Ovary (tissue), 9 donors: Measurements from ENCODE around the gene GADD45G. TPM values are rescaled to one million over a fixed set of nuclear protein-coding genes. Genes with fewer than 3 reads are reported as not detected.
A peak's percentile ranks its signal among the peaks of the same experiment; 100 is the strongest.

ENCODE experiments used
- DNase-seq, 5 donors: peaks; one replicate each; pipeline ENCODE4 v3.0.0-alpha.2; 2019 to 2020
- H3K27ac ChIP-seq, 2 donors: fragments of 200-600 bp; one replicate each; pipeline versions ENCODE4 v1.5.1 to v1.8.0; 2019 to 2022
- H3K27me3 ChIP-seq: fragments of 200-600 bp; one replicate; pipeline ENCODE4 v1.8.0; 2022
- H3K36me3 ChIP-seq: fragments of 200-600 bp; sonication (generic); one replicate; pipeline ENCODE4 v1.5.1; 2019
- H3K4me1 ChIP-seq: one replicate; pipeline ENCODE4 v1.8.1; 2013; ENCODE audit warnings: mild to moderate bottlenecking, moderate library complexity; ENCODE audit not compliant: insufficient read depth
- H3K4me3 ChIP-seq: fragments of 200-600 bp; sonication (generic); one replicate; pipeline ENCODE4 v1.5.1; 2017
- H3K9me3 ChIP-seq, 2 donors: fragments of 200-600 bp in 1 of 2; sonication (generic) in 1 of 2; one replicate each; pipeline versions ENCODE4 v1.5.1 to v1.8.1; 2013 to 2019; ENCODE audit warnings: mild to moderate bottlenecking in 1 of 2, moderate library complexity in 1 of 2
- EP300 ChIP-seq: sonication (generic); formaldehyde crosslinking; IDR thresholded peaks from one replicate; pipeline ENCODE4 v1.6.1; 2017; ENCODE audit warnings: antibody characterized with exemption
- POLR2A ChIP-seq: fragments of 450-650 bp; IDR thresholded peaks from one replicate; pipeline ENCODE4 v1.6.1; 2017; ENCODE audit warnings: antibody characterized with exemption, mild to moderate bottlenecking, moderate library complexity
- WGBS, 3 donors: extraction: QIAGEN DNeasy Blood & Tissue Kit in 1 of 3; methylation state at CpG; one replicate each; pipeline versions ENCODE4 v1.1.5 to v1.1.7; 2013 to 2017; 5-methylcytosine and 5-hydroxymethylcytosine counted together
- intact Hi-C, 4 donors: fragments of 100-400 bp; cut with DNase I; formaldehyde crosslinking; loops; one replicate each; pipeline versions ENCODE4 v1.11.0 to v1.15.1; 2022 to 2023
- polyA plus RNA-seq, 2 donors: library from polyadenylated mRNA; stranded (reverse); fragments of 200-250 nt in 1 of 2; fragments of 350-450 nt in 1 of 2; fragmentation: Illumina TruSeq in 1 of 2; extraction: RNeasy Lipid Tissue Mini Kit (QIAGEN cat#74804) in 1 of 2; gene quantifications; one replicate each; pipeline ENCODE4 v1.2.3, GENCODE V29; 2013 to 2014
- total RNA-seq, 7 donors: library from RNA; depleted of rRNA in 2 of 7; stranded (reverse); fragments of >200 nt in 2 of 7; fragmentation: NEBNext Ultra II Directional in 3 of 7; extraction: Animal tissue kit (Norgen Biotek cat#: 25700) in 3 of 7; gene quantifications; one replicate each; pipeline versions ENCODE4 v1.1.0 to v1.2.4, GENCODE V29; 2016 to 2023
- TF ChIP-seq, protein P1 (sequence below), 3 donors: fragments of 450-650 bp in 2 of 3; fragments of 200-600 bp in 1 of 3; IDR thresholded peaks; one replicate each; pipeline versions ENCODE4 v1.5.1 to v1.8.0; 2016 to 2022; ENCODE audit warnings: antibody characterized with exemption in 3 of 3, mild to moderate bottlenecking in 1 of 3
- donor health status: DM: no; HTN: no; CAD: no; lungs with moderate emphysema.
- donor health status: DM: no; HTN: no; CAD: no.
- donor health status: Bipolar disorder and iron deficiency.
- donor health status: DM: yes; HTN: yes; CAD: no.
- donor health status: DM: no; HTN: no; CAD: no.
- donor health status: DM: yes; HTN: yes; CAD: no.

GADD45G gene
- total and polyA plus RNA-seq, 9 donors: 0.60 to 126 (median 23.2) TPM

- peaks cover 9% of the 10 kb centered on the region for H3K4me1 ChIP-seq
- 95 to 100% (median 96%) methylated on average over 3 of the region's 3 CpGs for WGBS, 3 donors
- no peaks in the 10 kb centered on the region for H3K27me3 ChIP-seq
- DNase-seq: no peak
- H3K4me3 ChIP-seq: no peak overlapping the region
- H3K27ac ChIP-seq: no peak overlapping the region
- intact Hi-C loops: loop anchor here in 1 of 4 donors (10.0 kb wide), 1 partner anchor 195 kb away; no protein-coding TSS in a partner anchor
- TF ChIP-seq EP300: no peak
- TF ChIP-seq POLR2A: no peak
- TF ChIP-seq, protein P1, sequence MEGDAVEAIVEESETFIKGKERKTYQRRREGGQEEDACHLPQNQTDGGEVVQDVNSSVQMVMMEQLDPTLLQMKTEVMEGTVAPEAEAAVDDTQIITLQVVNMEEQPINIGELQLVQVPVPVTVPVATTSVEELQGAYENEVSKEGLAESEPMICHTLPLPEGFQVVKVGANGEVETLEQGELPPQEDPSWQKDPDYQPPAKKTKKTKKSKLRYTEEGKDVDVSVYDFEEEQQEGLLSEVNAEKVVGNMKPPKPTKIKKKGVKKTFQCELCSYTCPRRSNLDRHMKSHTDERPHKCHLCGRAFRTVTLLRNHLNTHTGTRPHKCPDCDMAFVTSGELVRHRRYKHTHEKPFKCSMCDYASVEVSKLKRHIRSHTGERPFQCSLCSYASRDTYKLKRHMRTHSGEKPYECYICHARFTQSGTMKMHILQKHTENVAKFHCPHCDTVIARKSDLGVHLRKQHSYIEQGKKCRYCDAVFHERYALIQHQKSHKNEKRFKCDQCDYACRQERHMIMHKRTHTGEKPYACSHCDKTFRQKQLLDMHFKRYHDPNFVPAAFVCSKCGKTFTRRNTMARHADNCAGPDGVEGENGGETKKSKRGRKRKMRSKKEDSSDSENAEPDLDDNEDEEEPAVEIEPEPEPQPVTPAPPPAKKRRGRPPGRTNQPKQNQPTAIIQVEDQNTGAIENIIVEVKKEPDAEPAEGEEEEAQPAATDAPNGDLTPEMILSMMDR (IDR thresholded peaks at IDR 0.05): no peak
- H3K36me3 ChIP-seq: no peaks in the 10 kb centered on the region
- H3K9me3 ChIP-seq: no peaks in the 10 kb centered on the region
These were observed 14.8 kb downstream of the GADD45G start for GRCh38 chr9:89619424-89620138.

GRCh38 chr9:89621031-89621430, 16.2 kb downstream of the GADD45G start:
- Histone ChIP-seq H3K4me1 (peaks cover 9% of the 10 kb centered on the region), H3K36me3 (no peaks in the 10 kb centered on the region), H3K9me3 (no peaks in the 10 kb centered on the region), H3K27me3 (no peaks in the 10 kb centered on the region), H3K27ac (no peak overlapping the region), H3K4me3 (no peak overlapping the region)
- 94 to 97% (median 97%) methylated on average over 6 of the region's 6 CpGs for WGBS, 3 donors
- TF ChIP-seq, protein P1 (IDR thresholded peaks at IDR 0.05): no peak
- TF ChIP-seq EP300 (no peak), POLR2A (no peak)
- no peak for DNase-seq
- intact Hi-C loops: loop anchor here in 1 of 4 donors (10.0 kb wide), 1 partner anchor 194 kb away; no protein-coding TSS in a partner anchor

DNA sequence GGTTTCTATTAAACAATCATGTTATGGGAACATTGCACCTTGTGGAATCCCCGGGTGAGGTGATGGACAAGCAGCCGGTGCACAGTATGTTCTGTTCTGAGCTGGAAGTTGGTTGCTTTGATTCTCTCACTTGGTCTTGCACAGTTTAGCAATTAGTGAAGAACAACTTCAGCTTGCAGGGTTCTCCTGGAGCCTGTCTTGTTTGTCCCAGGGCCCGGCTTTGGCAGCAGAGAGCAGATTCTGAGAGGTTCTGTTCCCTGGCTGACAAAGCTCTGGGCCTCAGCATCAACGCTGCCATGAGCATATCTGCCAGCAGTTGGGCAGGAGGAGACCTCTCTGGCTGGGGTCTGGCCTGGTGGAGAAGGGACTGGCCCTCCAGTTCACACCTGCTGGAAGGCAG, 16.9 kb downstream of the GADD45G start:
- Histone ChIP-seq H3K27me3 (no peaks in the 10 kb centered on the region), H3K9me3 (no peaks in the 10 kb centered on the region), H3K4me1 (peaks cover 9% of the 10 kb centered on the region), H3K36me3 (no peaks in the 10 kb centered on the region), H3K27ac (no peak overlapping the region), H3K4me3 (no peak overlapping the region)
- intact Hi-C loops: loop anchor here in 1 of 4 donors (10.0 kb wide), 1 partner anchor 193 kb away; no protein-coding TSS in a partner anchor
- 71 to 95% (median 87%) methylated on average over 4 of the region's 4 CpGs for WGBS, 3 donors
- no peak for DNase-seq
- TF ChIP-seq POLR2A: no peak
- no peak for TF ChIP-seq EP300
- TF ChIP-seq, protein P1 (IDR thresholded peaks at IDR 0.05): no peak

- Histone ChIP-seq H3K36me3 (no peaks in the 10 kb centered on the region), H3K27ac (peak overlapping the region in 1 of 2 donors; percentile 26), H3K4me3 (no peak overlapping the region), H3K4me1 (peaks cover 9% of the 10 kb centered on the region), H3K9me3 (no peaks in the 10 kb centered on the region), H3K27me3 (no peaks in the 10 kb centered on the region)
- WGBS, 3 donors: 39 to 52% (median 46%) methylated on average over 20 of the region's 20 CpGs
- peak in 2 of 5 donors; percentile 37 to 72 for DNase-seq
- TF ChIP-seq POLR2A (no peak), EP300 (no peak)
- TF ChIP-seq, protein P1 (IDR thresholded peaks at IDR 0.05): no peak
- intact Hi-C loops: loop anchor here in 1 of 4 donors (10.0 kb wide), 1 partner anchor 192 kb away; no protein-coding TSS in a partner anchor
These were observed 18.4 kb downstream of the GADD45G start for GRCh38 chr9:89622933-89623861.
